GM18526 (cell line): Measurements from ENCODE around the gene GCKR.

Experiments
- POLR2A ChIP-seq: IDR thresholded peaks from 3 replicates; pipeline ENCODE4 v1.6.1; 2011; ENCODE audit not compliant: insufficient read length; ENCODE audit errors: extremely low read depth

The GCKR gene

DNA sequence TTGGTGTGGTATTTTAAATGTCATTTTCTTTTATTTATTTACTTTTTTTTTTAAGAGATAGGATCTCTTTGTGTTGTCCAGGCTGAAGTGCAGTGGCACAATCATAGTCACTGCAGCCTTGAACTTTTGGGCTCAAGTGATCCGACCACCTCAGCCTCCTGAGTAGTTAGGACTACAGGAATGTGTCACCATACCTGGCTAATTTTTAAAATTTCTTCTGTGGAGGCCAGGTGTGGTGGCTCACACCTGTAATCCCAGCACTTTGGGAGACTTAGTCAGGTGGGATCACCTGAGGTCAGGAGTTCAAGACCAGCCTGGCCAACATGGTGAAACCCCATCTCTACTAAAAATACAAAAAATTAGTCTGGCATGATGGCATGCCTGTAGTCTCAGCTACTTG is 52.7 kb downstream of the GCKR start:
- TF ChIP-seq POLR2A = no peak

DNA sequence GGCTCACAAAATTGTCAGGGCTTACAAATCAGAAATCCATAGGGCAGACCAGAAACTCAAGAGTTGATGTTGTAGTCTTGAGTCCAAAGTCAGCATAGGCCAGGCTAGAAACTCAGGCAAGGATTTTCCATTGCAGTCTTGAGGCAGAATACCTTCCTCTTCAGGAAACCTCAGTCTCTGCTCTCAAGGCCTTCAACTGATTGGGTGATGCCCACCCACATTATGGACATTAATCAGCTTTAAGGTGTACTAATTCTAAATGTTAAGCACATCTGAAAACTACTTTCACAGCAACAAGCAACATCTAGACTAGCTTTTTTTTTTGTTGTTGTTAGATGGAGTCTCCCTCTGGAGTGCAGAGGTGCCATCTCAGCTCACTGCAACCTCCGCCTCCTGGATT is 54.9 kb downstream of the GCKR start:
- no peak for TF ChIP-seq POLR2A

DNA sequence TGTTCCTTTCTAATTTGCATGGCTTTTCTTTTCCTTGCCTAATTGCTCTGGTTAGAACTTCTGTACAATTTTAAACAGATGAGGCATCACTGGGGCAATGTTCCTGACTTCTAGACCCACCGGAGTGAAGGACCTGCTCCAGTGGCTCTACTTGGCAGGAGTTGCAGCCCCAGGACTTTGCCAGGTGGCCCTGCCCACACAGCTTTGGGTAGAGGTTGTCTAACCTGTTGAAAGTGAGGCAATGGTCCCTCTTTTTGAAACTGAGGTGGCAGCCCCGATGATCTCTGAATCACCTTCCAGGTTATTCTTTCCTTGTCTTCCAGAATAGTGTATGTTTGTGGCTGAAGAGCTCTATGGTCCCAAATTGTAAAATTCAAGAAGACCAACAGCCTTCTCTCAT is 56.3 kb downstream of the GCKR start:
- no peak for TF ChIP-seq POLR2A

DNA sequence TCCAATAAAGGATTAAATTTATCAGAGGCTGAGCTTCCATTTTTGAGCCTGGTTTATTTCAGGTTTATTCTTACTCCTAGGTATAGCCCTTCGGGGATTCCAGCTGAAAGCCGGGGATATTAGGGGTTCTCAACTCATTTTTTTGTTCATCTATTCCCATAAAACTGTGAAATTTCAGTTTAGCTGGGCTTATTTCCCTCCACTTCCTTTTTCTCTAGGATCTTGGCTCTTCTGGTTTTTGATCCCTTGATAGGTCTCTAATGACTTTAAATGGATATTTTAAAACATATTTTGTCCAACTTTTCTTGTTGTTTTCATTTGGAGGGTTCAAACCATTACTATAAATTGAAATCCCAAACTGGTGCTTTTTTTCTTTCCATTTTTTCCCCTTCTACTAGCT is 62.6 kb downstream of the GCKR start:
- TF ChIP-seq POLR2A = no peak

DNA sequence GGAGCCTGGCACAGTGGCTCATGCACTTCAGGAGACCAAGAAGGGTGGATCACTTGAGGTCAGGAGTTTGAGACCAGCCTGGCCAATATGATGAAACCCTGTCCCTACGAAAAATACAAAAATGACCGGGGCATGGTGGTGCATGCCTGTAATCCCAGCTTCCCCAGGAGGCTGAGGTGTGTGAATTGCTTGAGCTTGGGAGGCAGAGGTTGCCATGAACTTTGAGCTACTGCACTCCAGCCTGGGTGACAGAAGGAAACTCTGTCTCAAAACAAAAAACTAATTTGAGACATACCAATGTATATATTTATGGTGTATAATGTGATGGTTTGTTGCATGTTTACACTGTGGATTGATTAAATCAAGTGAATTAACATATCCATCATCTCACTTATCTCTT is 64.4 kb downstream of the GCKR start:
- TF ChIP-seq POLR2A = no peak

DNA sequence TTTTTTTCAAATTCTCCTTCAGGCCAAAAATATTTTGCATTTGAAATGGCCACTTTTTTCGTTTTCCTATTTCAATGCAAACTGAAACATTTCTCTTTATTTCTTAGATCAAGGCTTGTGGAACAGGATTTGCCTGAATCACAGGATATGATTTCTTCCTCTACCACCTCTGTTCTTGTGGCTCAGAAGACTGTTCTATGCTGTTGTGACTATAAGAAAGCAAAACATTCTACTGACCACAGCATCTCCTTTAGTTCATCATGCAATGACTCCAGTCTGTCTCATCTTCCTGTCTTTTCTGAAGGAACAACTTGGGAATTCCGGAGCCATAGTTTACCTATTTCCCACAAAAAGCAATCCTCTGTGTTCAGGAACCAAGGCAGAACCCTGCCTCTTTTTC is 70.0 kb downstream of the GCKR start:
- no peak for TF ChIP-seq POLR2A

DNA sequence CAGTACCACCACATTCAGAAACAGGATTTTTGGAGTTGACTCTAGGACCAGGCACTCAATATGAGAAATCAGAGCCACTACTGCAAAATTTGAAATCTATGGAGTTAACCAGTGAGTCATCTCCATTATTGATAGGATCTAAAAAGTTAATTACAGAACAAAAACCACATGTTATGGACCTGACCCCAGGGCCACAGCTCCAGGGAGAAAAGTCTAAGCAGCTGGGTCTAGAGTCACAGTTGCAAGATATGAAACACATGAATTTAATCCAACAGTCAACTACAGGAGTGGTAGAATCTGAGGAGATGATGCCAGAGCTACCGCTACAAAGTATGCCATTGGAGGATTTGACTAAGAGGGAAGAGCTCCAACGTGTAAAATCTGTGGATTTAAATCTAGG is 72.8 kb downstream of the GCKR start:
- no peak for TF ChIP-seq POLR2A

DNA sequence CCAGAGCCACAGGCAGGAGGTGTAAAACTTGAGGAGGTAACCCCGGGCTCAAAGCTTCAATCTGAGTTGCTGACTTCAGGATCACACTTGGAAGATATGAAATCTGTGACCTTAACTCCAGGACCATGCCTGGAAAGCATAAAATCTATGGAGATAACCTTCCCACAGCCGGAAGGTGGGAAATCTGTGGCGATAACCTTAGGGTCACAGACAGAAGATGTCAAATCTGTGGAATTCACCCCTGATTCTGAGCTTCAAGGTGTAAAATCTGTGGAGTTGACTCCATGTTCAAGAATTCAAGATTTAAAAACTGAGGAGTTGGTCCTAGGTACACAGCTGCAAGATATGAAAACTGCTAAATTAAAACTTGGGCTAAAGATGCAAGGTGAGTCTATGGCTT is 74.6 kb downstream of the GCKR start:
- TF ChIP-seq POLR2A = no peak

DNA sequence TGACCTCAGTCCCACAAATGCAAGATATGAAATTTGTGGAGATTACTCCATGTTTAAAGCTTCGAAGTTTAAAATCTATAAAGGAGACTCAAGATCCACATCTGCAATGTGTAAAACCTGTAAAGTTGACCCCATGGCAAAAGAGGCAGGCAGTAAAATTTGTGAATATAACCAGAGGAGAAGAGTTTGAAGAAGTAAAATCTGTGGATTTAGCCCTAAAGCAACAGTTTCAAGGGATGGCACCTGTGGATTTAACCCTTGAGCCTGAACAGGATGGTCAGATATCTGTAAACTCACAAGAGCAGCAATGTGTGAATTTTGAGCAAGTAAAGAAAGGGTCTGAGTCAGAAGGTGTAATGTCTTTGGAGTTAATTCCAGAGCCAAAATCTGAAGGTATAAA is 75.0 kb downstream of the GCKR start:
- no peak for TF ChIP-seq POLR2A

DNA sequence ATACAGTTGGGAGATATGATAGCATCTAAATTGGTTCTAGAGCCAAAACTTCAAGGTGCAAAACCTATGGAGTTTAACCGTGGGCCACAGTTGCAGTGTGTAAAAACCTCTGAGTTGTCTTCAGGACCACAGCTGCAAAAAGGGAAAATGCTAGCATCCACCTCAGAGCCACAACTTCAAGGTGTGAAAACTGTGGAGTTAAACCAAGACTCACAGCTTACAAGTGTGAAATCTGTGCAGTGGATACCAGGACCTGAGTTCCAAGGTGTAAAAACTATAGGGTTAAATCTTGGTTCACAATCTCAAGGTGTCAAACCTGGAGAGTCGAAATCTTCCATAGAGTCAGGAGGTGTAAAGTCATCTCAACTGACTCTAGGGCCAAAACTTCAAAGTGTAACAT is 75.8 kb downstream of the GCKR start:
- no peak for TF ChIP-seq POLR2A

DNA sequence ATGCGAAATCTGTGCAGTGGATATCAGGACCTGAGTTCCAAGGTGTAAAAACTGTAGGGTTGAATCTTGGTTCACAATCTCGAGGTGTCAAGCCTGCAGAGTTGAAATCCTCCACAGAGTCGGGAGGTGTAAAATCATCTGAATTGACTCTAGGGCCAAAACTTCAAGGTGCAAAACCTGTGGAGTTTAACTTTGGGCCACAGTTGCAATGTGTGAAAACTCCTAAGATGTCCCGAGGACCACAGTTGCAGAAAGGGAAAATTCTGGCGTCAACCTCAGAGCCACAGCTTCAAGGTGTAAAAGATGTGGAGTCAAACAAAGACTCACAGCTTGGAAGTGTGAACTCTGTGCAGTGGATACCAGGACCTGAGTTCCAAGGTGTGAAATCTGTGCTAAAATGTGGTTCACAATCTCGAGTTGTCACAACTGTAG is 76.4 kb downstream of the GCKR start:
- no peak for TF ChIP-seq POLR2A
